Progenitor cell of endocrine pancreas (in vitro differentiated cells): ENCODE results near the gene A1BG. TPM values are rescaled to one million over a fixed set of nuclear protein-coding genes. Genes with fewer than 3 reads are reported as not detected.

Experiments
- DNase-seq: peaks from one replicate; pipeline ENCODE4 v3.0.0; 2021; ENCODE audit warnings: low spot score; ENCODE audit not compliant: unreplicated experiment
- H3K27ac Mint-ChIP-seq: 2 replicates; pipeline ENCODE4 v1.8.0; 2021; ENCODE audit warnings: mild to moderate bottlenecking, moderate library complexity, mixed read lengths
- H3K27me3 Mint-ChIP-seq: 2 replicates; pipeline ENCODE4 v1.8.0; 2021; ENCODE audit warnings: mixed read lengths
- H3K36me3 Mint-ChIP-seq: 2 replicates; pipeline ENCODE4 v1.8.0; 2022; ENCODE audit warnings: mixed read lengths; ENCODE audit not compliant: insufficient read depth
- H3K4me1 Mint-ChIP-seq: 2 replicates; pipeline ENCODE4 v1.8.0; 2021; ENCODE audit warnings: low read depth, mixed read lengths
- H3K4me3 Mint-ChIP-seq: 2 replicates; pipeline ENCODE4 v1.8.0; 2021; ENCODE audit warnings: low read depth, mild to moderate bottlenecking, moderate library complexity, mixed read lengths
- H3K9me3 Mint-ChIP-seq: 2 replicates; pipeline ENCODE4 v1.8.0; 2021; ENCODE audit warnings: low read depth, mixed read lengths
- CTCF ChIP-seq: fragments of 200-600 bp; sonication (generic); IDR thresholded peaks from one replicate; pipeline ENCODE4 v1.5.0; 2021; ENCODE audit warnings: antibody characterized with exemption, mild to moderate bottlenecking; ENCODE audit not compliant: unreplicated experiment
- total RNA-seq: library from RNA; stranded (reverse); gene quantifications from 2 replicates; pipeline ENCODE4 v1.2.1, GENCODE V29; 2021

The A1BG gene
- total RNA-seq, 1 donor from 2014 or later: 3.9 TPM

GRCh38 chr19:58336216-58336615 is 17.1 kb downstream of the A1BG start:
- Mint-ChIP-seq H3K4me1 (no peaks in the 10 kb centered on the region), H3K27me3 (no peaks in the 10 kb centered on the region), H3K36me3 (peaks cover 22% of the 10 kb centered on the region), H3K4me3 (no peak overlapping the region), H3K27ac (no peak overlapping the region), H3K9me3 (no peaks in the 10 kb centered on the region)
- TF ChIP-seq CTCF: no peak
- DNase-seq: no peak

GRCh38 chr19:58335630-58336029 is 17.7 kb downstream of the A1BG start:
- peaks cover 21% of the 10 kb centered on the region for H3K36me3 Mint-ChIP-seq
- H3K4me3 Mint-ChIP-seq: no peak overlapping the region
- peaks cover 4% of the 10 kb centered on the region for H3K4me1 Mint-ChIP-seq

GRCh38 chr19:58334691-58335249 is 18.5 kb downstream of the A1BG start:
- Mint-ChIP-seq H3K4me1 (peaks cover 7% of the 10 kb centered on the region), H3K4me3 (no peak overlapping the region), H3K27ac (no peak overlapping the region), H3K36me3 (peaks cover 18% of the 10 kb centered on the region), H3K27me3 (no peaks in the 10 kb centered on the region), H3K9me3 (no peaks in the 10 kb centered on the region)
- no peak for TF ChIP-seq CTCF
- no peak for DNase-seq

More at GRCh38 chr19:58335630-58336029, 17.7 kb downstream of the A1BG start:
- no peaks in the 10 kb centered on the region for H3K9me3 Mint-ChIP-seq
- H3K27ac Mint-ChIP-seq: no peak overlapping the region
- H3K27me3 Mint-ChIP-seq: no peaks in the 10 kb centered on the region
- TF ChIP-seq CTCF: no peak
- DNase-seq: no peak

GRCh38 chr19:58332697-58333096 is 20.6 kb downstream of the A1BG start:
- H3K36me3 Mint-ChIP-seq: peaks cover 6% of the 10 kb centered on the region
- TF ChIP-seq CTCF: no peak
- no peak for DNase-seq
- H3K27ac Mint-ChIP-seq: no peak overlapping the region
- no peaks in the 10 kb centered on the region for H3K27me3 Mint-ChIP-seq
- no peak overlapping the region for H3K4me3 Mint-ChIP-seq
- H3K9me3 Mint-ChIP-seq: no peaks in the 10 kb centered on the region
- peaks cover 10% of the 10 kb centered on the region for H3K4me1 Mint-ChIP-seq

GRCh38 chr19:58330458-58330857 is 22.8 kb downstream of the A1BG start:
- no peak for TF ChIP-seq CTCF
- Mint-ChIP-seq H3K36me3 (peaks cover 2% of the 10 kb centered on the region), H3K4me3 (no peak overlapping the region), H3K27me3 (no peaks in the 10 kb centered on the region), H3K27ac (no peak overlapping the region), H3K4me1 (peaks cover 10% of the 10 kb centered on the region), H3K9me3 (no peaks in the 10 kb centered on the region)
- no peak for DNase-seq
